Eye (tissue), 1 donor: Measurements from ENCODE around the gene MARK4.
"Not testable (repeated sequence)": the region's sequence is repeated elsewhere in the genome, so short reads cannot be mapped to it uniquely, and the experiment has no call there.

Source experiments
- DNase-seq: peaks from one replicate; pipeline ENCODE4 v3.0.0-alpha.2; 2015

Gene MARK4

DNA sequence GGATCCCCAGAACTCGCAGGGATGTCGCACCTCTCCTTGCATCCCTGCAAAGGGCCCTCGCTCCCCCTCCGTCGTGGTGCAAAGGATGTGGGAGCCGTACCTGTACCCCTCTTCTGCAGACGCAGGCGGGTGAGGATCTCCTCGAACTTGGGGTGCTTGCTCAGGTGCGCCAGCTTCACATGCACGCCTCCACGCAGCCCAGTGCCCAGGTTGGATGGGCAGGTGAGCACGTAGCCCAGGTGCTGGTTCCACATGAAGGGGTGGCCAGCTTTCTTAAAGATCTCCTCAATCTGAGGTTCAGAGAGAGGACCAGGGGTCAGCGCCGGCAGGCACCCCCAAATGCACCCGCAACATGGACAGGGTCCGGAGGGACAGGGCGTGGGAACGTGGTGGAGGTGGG lies 56.3 kb downstream of the MARK4 start:
- DNase-seq = no peak

DNA sequence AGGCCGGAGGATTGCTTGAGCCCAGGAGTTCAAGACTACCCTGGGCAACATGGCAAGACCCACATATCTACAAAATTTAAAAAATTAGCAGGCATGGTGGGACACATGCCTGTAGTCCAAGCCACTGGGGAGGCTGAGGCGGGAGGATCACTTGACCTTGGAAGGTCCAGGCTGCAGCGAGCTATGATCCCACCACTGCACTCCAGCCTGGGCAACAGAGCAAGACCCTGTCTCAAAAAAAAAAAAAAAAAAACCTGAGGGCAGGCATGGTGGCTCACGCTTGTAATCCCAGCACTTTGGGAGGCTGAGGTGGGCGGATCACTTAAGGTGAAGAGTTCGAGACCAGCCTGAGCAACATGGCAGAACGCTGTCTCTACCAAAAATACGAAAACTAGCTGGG lies 58.3 kb downstream of the MARK4 start:
- not testable (repeated sequence) for DNase-seq

GRCh38 chr19:45311621-45312020 lies 60.5 kb downstream of the MARK4 start:
- no peak for DNase-seq

DNA sequence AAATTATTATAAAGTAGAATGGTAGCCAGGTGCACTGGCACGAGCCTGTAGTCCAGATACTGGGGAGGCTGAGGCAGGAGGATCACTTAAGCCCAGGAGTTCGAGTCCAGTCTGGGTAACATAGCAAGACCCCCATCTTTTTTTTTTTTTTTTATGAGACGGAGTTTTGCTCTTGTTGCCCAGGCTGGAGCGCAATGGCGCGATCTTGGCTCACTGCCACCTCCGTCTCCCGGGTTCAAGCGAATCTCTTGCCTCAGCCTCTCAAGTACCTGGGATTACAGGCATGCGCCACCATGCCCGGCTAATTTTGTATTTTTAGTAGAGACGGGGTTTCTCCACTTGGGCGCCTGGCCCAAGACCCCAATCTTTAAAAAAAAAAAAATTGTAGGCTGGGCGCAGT lies 61.2 kb downstream of the MARK4 start:
- not testable (repeated sequence) for DNase-seq

GRCh38 chr19:45314708-45315245 lies 63.7 kb downstream of the MARK4 start:
- DNase-seq = no peak

DNA sequence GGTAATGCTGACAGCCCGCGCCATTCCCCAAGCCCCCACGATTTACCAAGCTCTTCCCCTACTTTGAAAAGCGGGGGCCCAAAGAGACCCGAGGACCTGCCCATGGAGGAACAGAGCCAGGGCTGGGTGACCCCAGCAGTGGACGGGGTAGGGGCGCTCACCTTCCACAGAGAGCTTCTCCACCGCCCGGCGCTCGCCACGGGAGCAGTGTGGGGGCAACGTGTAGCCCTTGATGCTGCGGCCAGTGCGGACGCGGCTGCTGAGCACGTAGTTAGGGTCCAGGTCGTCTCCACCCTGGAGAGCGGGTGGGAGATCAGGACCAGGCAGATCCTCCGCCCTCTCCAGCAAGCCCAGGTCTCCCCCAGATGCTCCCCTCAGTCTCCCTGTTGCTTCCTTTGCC lies 64.2 kb downstream of the MARK4 start:
- DNase-seq = no peak

- no peak for DNase-seq
Measured at GRCh38 chr19:45320997-45321775, 70.1 kb downstream of the MARK4 start.

DNA sequence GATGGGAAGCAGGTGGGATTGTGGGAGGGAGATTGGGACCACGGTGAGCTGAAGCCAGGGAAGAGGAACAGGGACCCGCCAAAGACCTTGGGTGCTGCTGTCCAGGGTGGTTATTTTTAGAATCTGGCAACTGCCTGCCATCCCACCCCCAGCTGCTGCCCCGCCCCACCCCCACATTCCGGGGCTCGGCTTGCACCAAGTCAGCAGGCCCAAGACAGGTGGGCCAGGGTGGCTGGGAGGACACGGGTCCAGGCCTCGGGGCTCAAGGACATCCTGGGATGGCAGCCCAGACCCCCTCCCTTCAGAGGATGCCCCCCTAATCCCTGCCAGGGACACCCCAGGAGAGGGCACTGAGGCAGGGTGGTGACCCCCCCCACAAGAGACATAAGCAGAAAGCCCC lies 70.8 kb downstream of the MARK4 start:
- no peak for DNase-seq

GRCh38 chr19:45322311-45322710 lies 71.2 kb downstream of the MARK4 start:
- DNase-seq = peak; percentile 68

GRCh38 chr19:45322744-45323281 lies 71.7 kb downstream of the MARK4 start, which contains the start of gene CKM:
CKM (minus strand) TSS chr19:45322875; CDS start chr19:45319713, 3,162 bp downstream.
- DNase-seq = no peak

DNA sequence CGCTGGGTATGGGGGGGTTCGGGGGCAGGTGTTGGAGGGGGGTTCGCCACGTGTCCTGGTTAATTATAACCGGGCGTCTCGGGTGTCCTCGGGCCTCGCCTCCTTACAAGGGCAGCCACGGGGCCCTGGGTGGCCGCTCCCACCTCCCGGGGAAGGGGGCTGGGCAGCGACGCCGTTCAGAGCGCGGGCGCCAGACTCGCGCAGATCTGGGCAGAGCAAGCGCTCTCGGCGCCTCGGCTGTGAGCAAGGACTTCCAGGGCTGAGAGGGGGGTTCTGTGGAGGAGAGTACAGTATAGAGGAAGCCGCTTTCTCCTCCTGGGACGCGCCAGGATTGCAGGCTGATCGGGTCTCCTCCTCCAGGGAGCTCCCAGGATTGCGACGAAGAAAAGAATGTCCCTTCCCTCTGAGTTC lies 72.6 kb downstream of the MARK4 start:
- DNase-seq = peak; percentile 60

GRCh38 chr19:45324349-45324907 lies 73.4 kb downstream of the MARK4 start:
- no peak for DNase-seq

DNA sequence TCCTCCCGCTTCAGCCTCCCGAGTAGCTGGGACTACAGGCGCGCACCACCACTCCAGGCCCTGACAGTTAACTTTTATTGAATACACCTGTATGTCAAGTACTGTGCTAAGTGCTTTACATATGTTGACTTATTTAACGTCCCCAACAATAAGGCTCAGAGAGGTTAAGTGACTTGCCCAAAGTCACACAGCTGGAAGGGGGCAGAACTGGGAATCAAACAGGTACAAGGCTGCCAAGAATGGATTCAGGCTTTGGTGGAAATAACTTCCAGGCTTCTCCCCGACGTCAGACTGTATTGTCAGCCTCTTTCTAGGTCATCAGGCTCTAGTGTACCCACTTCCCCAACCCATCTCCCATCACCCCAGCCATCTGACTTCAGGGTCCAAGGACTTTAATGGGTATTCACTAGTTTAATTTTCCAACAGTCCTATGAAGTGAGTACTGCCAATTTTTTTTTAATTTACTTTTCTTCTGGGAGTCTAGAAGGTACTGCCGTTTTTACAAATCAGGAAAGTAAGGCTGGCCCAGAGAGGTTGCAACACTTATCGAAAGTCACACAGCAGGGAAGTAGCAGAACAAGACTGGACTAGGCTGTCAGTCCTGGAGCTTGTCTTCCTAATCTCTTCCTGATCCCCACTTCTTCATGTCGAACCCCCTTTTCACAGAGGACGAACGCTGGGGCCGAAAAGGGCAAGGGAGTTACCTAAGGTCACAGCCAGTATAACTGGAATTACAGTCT lies 76.5 kb downstream of the MARK4 start:
- no peak for DNase-seq

GRCh38 chr19:45331411-45331810 lies 80.3 kb downstream of the MARK4 start:
- DNase-seq = no peak

GRCh38 chr19:45333609-45334303 lies 82.7 kb downstream of the MARK4 start:
- DNase-seq = no peak

DNA sequence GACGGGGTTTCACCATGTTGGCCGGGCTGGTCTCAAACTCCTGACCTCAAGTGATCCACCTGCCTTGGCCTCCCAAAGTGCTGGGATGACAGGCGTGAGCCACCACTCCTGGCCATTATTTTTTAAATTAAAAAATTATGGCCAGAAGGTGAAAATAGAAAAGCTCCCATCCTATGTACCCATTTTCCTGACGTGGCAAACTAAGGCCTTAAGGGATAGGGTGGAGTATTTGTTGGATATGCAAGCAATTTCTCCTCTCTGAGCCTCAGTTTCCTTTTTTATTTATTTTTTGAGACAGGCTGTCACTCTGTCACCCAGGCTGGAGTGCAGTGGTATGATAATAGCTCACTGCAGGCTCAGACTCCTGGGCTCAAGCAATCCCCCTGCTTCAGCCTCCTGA lies 83.8 kb downstream of the MARK4 start:
- not testable (repeated sequence) for DNase-seq

- no peak for DNase-seq
Measured at GRCh38 chr19:45336696-45337251, 85.7 kb downstream of the MARK4 start.

DNA sequence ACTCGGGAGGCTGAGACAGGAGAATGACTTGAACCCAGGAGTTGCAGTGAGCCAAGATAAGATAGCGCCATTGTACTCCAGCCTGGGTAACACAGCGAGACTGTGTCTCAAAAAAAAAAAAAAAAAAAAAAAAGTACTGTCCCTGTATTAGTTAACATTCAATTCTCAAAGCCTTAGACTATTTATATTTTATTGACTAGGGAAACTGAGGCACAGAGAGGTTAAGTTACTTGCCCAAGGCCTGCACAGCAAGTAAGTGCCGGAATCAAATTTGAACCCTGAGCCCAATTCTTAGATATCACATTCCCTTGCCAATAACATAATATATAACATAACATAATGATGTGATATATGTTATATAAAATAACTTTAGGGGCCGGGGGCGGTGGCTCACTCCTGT lies 88.6 kb downstream of the MARK4 start:
- DNase-seq = no peak

GRCh38 chr19:45340232-45340898 lies 89.3 kb downstream of the MARK4 start, which contains the start of gene KLC3:
KLC3 (plus strand) TSS chr19:45340750; CDS start chr19:45345542, 4,792 bp downstream.
- no peak for DNase-seq

DNA sequence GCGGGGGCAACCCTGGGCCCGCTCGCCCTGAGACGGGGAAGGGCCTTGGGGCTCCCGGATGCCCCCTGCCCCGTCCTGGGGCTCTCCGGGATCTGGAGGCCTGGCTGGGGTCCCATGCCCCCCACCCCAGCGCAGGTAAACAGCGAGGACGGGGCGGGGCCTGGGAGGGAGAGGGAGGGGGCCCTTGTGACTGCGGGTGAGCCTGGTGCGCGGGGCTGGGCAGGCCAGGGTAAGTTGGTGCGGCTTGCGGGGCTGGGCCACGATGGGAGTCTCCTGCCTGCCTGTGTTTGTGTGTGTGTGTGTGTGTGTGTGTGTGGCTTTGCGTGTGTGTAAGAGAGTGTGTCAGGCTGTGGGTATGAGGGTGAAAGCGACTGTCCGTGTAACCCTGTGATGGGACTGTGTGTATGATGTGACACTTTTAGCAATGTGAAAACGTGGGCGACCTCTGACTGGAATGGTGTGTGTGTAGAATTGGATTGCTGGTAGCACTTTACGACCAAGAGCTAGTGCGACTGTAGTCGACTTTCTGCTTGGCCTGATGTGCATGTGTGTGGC lies 89.9 kb downstream of the MARK4 start:
- DNase-seq = no peak

GRCh38 chr19:45342911-45343310 lies 91.8 kb downstream of the MARK4 start:
- no peak for DNase-seq
